GM19438 (cell line): Measurements from ENCODE around the gene RASD1.
"Not testable (repeated sequence)": the region's sequence is repeated elsewhere in the genome, so short reads cannot be mapped to it uniquely, and the experiment has no call there.

Experiments used
- ATAC-seq: cut with Tn5 transposase; IDR thresholded peaks from one replicate; pipeline ENCODE4 v1.9.1; 2021; ENCODE audit warnings: low read depth; ENCODE audit not compliant: unreplicated experiment

The RASD1 gene

DNA sequence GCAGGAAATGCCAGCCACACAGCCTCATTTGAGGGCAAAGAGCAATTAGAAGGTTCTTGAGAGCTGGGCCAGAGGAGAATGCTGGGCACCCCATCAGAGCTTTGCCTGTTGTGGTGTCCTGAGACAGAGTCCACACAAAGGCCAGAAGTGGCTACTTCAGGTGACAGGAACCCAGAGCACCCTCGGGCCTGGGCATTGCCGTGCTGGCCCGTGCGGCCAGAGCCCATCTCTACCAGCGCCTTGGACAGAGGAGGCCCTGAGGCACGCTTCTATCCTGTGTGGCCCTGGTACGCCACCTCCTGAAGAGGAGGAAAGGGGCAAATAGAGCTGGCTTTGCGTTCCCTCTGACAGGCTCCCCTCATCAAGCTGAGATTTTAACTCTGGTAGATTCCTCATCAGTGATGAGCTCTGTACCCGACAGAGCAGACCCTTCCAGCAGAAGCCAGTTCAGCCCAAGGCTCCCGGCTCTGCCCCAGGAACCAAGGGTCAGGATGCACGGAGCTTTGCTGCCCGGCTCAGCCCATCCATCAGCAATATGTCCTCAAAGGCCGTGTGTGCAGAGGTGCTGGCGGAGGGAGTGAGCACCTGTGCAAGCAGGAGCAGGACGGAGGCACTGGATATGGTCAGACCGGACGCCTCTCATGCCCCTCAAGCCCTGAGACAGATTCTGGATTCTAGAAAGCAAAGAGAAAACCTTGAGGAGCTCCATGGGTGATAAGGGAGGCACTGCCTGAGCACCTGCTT is 3.4 kb upstream of the RASD1 start:
- ATAC-seq: no peak

DNA sequence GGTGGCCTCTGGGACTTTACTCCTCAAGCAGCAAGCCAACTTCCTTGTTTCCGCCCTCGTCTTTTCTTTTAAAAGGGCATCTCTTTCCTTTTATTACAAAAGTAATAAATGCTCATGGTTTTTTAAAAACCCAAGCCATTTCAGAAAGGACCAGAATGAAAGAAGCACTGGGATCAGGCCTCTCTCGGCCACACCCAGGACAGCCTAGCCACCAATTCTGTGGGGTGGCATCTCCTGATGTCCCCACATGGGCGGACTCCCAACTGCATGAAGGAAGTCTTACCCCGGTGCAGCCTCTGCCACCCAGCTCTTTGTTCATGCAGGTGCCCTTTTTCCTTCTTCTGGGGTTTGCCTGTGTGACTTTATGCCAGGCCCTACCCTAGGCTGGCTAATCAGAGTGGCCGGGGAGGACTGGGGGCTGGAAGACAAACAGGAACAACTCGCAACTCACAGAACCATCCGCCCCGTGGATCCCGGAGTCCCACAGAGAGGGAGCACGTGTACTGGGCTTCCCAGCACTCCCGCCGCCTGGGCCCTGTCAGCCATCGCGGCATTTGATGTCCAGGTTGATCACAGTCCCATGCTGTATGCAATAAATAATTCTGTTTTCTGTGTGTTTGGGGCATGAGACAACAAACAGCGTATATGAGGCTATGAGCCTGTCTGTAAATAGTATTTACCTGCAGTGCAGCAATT is 2.6 kb upstream of the RASD1 start:
- ATAC-seq: no peak

DNA sequence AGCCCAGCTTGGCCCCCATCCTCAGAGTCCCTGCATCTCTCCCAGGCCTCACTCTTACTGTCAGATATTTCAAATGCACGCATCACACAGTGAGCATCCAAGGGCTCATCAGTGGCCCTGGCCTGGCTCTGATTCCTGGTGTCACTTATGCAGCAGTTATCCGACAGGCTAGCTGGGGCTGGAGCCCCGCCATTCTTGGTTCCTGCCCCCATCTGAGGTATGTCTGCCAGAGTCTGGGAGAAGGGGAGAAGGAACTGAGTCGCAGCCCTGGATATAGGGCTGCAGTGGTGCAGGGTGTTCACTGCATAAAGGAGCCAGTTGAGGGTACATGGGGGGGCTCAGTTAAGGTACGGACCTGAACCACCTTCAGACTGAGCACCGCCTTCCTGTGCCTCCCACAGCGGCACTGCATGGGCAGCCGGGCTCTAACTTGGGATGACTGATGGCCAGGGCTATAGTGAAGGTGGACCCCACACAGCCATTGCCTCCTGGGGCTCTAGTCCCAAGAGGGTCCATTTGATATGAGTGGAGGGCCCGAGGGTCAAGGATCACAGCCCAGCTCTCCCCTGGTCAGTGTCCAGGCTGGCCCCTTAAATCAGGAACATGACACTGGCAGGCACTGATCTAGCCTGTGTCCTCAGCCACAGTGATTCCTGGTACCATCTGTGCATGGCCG is 1.8 kb upstream of the RASD1 start:
- no peak for ATAC-seq

DNA sequence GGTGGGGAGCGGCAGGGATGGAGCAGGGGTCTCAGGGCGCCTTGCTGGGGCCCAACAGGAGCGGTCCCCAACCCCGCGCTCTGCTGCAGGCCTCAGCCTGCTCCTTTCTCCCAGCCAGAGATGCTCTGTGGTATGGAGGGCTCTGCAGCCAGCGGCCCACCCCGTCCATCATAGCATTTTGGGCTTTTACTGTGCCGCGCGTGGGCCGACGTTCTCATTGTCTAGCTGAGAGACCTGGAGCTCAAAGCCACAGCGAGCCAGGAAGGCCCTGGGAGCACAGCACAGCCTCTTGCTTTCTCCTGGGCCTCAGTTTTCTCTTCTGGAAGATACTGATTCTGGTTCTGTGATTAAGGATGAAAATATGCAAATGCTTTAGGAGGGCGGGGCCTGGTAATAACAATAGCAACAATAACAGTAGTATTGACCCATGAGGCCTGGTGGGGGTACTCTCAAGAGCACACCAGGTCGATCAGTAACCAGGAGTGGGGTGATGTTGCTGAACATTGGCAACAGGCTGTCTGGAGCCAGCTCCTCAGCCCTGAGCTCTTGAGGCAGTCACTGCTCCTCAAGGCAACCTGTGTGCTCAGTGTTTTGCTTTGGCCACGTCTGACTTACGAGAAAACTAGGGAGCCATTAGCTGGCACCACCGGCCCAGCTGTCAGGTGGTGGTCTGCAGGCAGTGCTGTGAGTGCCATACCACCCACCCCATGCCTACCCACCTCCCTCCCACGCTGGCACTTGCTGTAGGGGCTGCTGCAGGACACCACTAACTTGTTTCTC is 1.1 kb upstream of the RASD1 start:
- ATAC-seq: no peak

DNA sequence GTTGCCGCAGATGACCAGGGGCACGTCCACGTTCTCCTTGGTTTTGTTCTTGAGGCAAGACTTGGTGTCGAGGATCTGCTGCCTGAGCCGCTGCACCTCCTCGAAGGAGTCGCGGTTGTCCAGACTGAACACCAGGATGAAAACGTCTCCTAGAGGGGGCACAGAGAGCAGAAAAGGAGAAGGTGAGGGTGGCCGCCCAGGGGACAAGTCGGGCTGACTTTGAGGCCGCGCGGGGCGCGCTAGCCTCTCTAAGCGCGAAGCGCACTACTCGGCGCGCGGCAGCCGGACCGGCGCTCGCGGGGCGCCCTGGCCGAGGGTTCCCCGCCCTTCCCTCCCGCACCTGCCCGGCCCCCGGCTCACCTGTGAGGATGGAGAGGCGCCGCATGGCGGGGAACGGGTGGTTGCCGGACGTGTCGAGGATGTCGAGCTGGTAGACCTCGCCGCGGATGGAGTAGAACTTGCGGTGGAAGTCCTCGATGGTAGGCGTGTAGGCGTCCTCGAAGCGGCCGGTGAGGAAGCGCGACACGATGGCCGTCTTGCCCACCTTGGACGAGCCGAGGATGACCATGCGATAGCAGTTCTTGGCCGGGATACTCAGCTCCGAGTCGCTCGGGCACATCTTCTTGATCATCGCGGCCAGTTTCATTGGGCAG is 533 bp downstream of the RASD1 start:
- ATAC-seq: no peak

DNA sequence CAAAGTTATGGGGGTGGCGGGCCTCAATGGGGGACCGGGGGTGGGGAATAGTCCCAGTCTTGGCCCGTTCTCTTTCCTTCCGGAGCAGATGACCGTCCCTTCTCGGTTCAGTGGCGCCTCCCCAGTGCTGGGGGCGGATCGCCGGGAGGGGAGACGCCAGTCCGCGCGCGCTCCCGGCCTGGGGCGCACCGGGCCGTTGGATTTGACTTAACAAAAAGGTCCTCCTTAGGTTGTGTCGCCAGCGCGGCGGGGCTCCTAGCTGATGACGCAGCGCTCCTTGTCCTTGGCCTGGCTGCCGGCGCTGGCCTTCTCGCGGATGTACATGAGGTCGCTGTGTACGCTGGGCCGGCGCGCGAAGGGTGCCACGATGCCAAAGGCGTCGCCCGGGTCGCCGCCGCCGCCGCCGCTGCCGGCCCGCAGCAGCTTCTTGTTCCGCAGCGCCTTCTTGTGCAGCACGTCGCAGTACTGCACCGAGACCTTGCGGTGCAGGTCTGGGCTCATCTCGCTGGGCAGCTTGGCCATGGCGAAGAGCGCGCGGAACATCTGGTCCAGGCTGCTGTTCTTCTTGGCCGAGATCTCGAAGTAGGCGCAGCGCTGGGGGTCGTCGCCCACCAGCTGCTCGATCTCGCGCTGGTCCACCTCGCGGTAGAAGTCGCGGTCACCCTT is 1.2 kb downstream of the RASD1 start:
- ATAC-seq: no peak

DNA sequence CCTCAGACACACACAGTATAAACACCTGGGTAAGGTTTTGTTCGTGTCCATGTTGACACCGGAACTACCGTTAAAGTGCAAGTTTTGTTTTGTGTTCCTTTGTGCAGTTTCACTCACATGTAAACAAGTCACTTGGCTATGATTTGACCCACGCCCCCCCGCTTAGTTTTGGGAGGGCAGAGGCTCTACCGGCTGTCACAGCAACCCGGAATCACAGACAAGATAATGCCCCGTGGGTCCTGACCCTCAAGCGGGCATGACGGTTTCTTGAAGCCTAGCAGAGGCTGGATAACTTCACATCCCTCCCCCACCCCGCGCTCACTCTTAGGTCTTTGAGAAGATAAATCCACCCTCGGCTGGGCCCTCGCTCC is 1.7 kb downstream of the RASD1 start:
- no peak for ATAC-seq

DNA sequence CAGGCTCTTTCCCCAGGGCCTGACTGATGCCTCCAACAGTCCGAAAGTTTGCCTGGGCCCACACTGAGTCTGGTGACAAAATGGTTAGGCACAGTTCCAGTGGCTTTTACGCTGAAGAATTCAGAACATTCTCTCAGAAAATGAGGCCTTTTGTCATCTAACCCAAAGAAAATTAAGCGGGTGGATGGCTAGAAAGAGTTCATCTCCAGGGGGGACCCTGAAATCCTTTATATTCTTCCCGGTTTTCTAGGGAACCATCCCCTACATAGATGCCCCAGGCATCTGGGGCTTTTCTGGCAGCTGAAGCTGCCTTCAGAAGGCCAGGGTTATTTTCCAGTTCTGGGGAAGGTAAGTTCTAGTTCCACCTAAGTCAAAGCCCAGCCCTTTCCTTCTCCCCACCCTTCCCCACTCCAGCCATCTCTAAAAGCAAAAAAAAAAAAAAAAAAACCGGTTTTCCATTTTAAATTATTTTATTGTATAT is 2.2 kb downstream of the RASD1 start:
- no peak for ATAC-seq

DNA sequence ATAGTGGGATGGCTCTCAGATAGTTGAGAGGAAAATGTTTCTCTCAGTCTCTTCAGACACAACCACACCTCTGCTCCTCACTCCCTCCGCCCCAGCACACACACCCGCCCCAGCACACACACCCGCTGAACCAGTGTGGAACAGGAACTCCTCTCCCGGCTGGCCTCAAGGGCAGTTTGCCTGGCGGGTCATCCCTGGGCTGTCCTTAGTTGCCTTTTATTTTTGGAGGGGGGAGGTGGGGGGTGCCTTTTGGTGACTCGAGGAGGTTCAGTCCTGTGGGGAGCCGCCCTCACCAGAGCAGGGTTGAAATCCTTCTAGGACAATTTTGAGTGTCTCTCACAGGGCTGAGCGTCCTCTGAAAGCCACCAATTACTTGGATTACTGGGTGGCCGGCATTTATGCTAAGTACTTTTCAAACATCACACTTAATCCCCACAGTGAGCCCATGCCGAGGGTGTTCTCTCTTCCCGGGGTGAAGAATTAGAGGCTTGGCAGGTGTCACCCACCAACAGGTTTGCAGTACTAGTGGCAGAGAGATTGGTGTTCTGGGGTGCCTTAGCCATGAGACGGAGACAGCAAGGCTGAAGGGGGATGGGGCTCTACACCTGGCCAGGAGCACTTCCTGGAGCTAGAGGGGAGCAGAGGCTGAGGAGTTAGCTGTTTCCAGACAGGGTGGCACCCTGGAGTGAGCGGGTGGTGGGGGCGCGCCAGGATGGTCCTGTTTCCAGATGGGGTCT is 2.8 kb downstream of the RASD1 start:
- ATAC-seq: no peak

DNA sequence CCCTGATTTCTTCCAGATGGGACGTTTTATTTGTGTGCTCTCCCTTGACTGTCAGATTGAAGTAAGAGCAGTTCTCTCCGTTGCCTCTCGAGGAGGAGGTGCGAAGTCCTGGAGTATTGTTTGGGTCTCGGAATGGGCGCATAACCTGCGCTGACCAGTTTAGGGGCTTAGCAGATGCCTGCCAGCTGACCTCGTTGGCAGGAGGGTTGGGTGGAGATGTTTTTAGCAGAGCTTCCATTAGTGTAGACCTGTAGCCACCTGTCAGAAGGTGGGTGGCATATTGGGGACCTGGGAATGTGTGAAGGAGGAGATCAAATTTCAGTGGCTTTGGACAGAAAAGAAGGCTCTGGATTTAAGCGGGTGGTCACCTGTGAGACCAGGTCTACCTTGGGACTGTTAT is 3.6 kb downstream of the RASD1 start:
- no peak for ATAC-seq

DNA sequence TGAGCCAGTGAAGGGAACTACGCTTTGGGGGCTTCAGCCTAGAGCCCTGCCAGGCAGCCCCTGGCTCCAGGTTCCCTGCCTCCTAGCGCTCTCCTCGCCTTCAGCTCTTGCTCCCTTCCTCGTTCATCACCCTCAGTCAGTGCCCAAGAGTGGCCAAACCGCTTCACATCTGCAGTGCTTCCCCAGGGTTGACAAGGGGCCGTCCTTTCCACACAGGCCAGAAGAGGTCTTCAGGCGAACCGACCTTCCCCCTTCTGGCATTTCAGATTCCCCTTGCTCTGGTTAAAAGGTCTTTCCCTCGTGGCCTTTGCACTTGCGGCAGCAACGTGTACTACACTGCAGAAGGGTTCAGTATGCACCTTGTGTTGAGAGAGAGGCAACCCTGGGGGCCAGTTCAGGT is 4.1 kb downstream of the RASD1 start:
- ATAC-seq: no peak

DNA sequence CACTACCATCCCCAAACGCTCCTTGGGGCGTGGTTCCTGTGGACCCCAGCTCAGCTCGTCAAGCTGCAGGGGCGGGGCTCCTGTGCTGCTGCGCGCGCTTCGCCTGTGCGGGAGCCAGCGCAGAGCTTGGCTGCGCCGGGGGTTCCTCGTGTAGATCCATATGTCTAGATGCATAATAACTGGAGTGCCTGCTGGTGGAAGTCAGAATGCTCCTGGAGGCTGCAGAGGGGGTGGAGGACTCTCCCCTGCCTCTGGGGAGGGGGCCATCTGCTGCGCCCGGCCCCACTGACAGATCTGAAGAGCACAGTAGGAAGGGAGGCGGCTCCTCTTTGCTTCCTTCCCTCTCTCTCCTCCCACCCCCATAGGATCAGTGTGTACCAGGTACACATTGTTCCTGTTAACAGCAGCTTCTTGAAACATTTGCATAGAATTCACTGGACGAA is 4.6 kb downstream of the RASD1 start:
- no peak for ATAC-seq

DNA sequence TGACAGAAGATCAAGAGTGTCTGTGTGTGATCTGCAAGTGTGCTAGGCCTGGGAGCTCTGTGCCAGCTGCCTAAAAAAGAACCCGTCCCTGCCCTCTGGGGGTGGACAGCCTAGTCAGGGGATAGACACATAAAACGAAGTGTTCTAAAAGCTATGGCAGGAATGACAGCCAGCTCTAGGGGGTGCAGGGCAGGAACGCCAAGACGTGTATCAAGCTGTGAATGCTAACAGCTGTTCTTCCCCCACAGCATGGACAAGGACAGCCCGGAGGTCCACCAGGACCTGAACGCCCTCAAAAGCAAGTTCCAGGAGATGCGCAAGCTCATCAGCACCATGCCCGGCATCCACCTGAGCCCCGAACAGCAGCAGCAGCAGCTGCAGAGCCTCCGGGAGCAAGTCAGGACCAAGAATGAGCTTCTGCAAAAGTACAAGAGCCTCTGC is 5.1 kb downstream of the RASD1 start:
- ATAC-seq: no peak

DNA sequence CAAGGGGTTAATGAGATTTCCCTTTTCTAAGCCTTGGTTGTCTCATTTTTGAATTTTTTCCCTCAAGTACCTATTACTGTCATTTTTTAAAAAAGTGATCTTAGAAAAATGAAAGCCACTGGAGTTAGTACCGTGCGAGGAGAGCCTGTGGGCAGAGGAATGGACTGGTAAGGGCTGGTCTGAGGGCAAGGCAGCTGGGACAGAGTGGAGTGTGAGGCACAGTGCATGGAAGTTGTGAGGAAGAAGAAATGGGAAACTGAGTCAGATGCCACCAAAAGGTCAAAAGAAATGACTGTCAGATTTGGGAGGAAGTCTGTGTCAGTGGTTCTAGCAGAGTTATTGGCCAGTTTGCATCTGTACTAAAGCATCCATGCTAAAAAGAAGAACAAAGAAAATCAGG is 8.2 kb downstream of the RASD1 start:
- ATAC-seq: no peak

DNA sequence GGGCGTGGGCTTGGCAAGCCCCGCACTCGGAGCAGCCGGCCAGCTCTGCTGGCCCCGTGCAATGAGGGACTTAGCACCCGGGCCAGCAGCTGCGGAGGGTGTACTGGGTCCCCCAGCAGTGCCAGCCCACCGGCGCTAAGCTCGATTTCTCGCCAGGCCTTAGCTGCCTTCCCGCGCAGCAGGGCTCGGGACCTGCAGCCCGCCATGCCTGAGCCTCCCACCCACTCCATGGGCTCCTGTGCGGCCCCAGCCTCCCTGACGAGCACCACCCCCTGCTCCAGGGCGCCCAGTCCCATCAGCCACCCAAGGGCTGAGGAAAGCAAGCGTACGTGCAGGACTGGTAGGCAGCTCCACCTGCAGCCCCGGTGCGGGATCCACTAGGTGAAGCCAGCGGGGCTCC is 9.8 kb downstream of the RASD1 start:
- ATAC-seq: not testable (repeated sequence)

DNA sequence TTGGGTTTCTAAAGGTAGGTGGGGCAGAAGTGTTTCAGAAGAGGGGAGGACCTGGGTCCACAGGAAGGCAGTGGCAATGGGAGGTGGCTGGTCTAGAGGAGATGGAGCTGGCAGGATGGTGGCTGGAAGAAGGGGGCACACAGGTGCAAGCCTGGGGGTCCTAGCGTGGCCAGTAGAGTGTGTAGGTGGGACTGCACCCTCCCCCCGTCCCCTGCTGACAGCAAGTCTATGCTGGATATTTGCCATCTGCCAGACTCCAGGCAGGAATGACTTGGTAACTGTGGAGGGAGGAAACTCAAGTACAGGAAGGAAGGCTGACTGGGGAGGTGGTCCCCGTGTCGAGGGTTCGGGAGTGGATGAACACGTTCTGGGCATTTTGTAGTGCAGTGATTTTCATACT is 10.8 kb downstream of the RASD1 start:
- no peak for ATAC-seq

DNA sequence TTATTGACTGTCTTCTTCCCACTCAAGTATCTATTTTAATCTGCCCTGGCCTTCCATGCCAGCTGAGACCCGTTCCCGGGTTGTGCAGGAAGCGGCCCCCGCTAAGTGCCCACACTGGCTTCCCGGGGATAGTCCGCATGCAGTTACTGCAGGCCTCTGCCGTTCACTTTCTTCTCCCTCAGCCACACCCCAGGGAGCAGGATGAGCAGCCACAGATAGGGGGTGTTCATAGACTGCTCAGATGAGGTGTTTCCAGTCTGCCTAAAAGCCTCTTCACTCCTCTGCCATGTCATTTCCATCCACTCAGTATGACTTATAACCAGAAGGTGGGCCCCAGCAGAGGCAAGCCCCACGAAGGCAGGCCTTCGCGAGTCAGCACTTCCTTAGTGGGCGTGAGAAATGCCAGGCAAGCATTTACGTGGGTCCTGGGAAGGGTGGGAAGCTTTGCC is 11.7 kb downstream of the RASD1 start:
- no peak for ATAC-seq

DNA sequence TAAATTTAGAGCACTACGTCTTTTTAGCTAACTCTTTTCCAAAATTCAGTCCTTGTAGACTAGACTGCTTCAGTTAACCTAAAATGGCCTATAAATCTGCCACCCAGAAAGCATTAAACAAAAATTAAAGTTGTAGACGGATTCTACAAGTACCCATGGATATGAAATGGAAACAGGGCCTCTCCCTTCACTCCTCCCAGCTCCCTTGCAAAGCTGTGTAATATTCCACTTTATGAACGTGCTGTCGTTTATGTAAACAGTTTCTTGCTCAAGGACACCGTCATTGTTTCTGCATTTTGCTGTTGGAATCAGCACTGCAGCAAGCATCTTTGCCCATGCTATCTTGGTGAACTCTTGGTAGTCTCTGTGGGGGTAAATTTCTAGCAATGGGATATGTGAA is 14.3 kb downstream of the RASD1 start:
- no peak for ATAC-seq

DNA sequence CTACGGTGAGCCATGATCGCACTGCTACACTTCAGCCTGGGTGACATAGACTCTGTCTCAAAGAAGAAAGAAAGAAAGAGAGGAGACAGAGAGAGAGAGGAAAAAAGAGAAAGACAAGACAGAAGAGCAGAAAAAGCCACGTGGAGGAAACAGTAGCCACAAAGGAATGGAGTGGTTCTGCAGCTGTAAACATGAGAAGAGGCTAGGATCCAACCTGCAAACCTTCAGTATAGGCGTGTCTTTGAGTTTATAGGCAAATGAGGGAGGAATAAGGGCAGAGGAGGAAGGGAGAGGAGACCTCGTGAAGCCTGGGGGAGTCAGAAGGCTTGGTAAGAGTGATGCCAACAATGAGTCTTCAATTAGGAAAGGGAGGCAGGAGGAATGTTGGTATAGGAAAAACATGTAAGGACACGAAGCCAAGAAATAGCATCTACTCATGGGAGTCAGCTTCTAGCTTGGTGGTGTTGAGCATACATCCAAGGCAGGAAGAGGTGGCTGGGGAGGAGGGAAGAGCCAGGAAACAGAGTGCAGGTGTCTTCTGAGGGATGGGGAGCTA is 15.5 kb downstream of the RASD1 start:
- no peak for ATAC-seq
